HCT116 (cell line): ENCODE measurements around the gene ACR.
"Not testable (repeated sequence)": the region's sequence is repeated elsewhere in the genome, so short reads cannot be mapped to it uniquely, and the experiment has no call there.

Experiments
- EZH2phosphoT487 ChIP-seq: fragments of 200-600 bp; IDR thresholded peaks from 2 replicates; pipeline ENCODE4 v1.6.1; 2018; ENCODE audit warnings: antibody characterized with exemption, borderline replicate concordance
- FOSL1 ChIP-seq: IDR thresholded peaks from 2 replicates; pipeline ENCODE4 v1.6.1; 2012; ENCODE audit warnings: low read depth
- JUND ChIP-seq: IDR thresholded peaks from 2 replicates; pipeline ENCODE4 v1.6.1; 2012
- POLR2A ChIP-seq: IDR thresholded peaks from 2 replicates; pipeline ENCODE4 v1.7.0; 2011; ENCODE audit warnings: borderline replicate concordance; ENCODE audit not compliant: insufficient read depth, insufficient read length; ENCODE audit errors: extremely low read depth
- RAD21 ChIP-seq: IDR thresholded peaks from 2 replicates; pipeline ENCODE4 v1.6.1; 2012; ENCODE audit warnings: low read depth, mild to moderate bottlenecking
- TCF7L2 ChIP-seq: IDR thresholded peaks from 2 replicates; pipeline ENCODE4 v1.7.0; 2011; ENCODE audit warnings: borderline replicate concordance, inconsistent platforms; ENCODE audit not compliant: insufficient read depth, insufficient read length; ENCODE audit errors: extremely low read depth
- ZNF274 ChIP-seq: fragments of 200-500 bp; sonication (Bioruptor generic); IDR thresholded peaks from 2 replicates; pipeline ENCODE4 v1.6.1; 2014; ENCODE audit warnings: mild to moderate bottlenecking, low read depth, low read length, inconsistent platforms
- TF ChIP-seq, protein P1 (sequence below): IDR thresholded peaks from 2 replicates; pipeline ENCODE4 v1.6.1; 2012
- TF ChIP-seq, protein P2 (sequence below), 3 experiments: fragments of 200-600 bp in 1 of 3; sonication (generic) in 1 of 3; IDR thresholded peaks in 2 of 3; conservative IDR thresholded peaks in 1 of 3; 2 replicates each; pipeline ENCODE4 v1.5.1; 2012 to 2017; ENCODE audit warnings: low read depth in 2 of 3, low read length in 2 of 3, antibody characterized with exemption in 1 of 3, borderline replicate concordance in 1 of 3, control low read depth in 1 of 3, mild to moderate bottlenecking in 1 of 3, mixed read lengths in 1 of 3, mixed run types in 1 of 3, moderate library complexity in 1 of 3; ENCODE audit not compliant: insufficient read depth in 1 of 3
- TF ChIP-seq, protein P3 (sequence below): IDR thresholded peaks from 2 replicates; pipeline ENCODE4 v1.6.1; 2012; ENCODE audit warnings: low read depth
- TF ChIP-seq, protein P4 (sequence below): IDR thresholded peaks from 2 replicates; pipeline ENCODE4 v1.6.1; 2012

DNA sequence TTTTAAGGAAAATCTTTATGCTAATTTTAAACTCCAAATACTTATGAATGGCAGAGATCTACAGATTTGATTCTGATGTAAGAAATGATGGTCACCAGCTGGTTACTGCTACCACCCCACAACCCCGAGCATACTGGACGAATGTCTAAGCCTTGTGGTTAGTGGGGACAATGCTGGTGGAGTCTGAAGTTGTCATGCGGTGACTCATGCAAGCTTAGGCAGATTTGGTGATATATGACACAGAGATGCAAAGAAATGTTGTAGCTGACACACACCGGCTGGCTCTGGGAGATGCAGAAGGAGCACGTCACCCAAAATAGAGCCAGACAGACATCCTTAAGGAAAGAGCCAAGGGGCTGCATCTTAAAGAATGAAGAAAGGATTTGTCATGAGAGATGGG lies 48.9 kb downstream of the ACR start:
- TF ChIP-seq JUND, ZNF274, RAD21, EZH2phosphoT487, TCF7L2, POLR2A, FOSL1: not testable (repeated sequence)
- TF ChIP-seq, protein P1, sequence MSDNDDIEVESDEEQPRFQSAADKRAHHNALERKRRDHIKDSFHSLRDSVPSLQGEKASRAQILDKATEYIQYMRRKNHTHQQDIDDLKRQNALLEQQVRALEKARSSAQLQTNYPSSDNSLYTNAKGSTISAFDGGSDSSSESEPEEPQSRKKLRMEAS: not testable (repeated sequence)
- TF ChIP-seq, protein P2, sequence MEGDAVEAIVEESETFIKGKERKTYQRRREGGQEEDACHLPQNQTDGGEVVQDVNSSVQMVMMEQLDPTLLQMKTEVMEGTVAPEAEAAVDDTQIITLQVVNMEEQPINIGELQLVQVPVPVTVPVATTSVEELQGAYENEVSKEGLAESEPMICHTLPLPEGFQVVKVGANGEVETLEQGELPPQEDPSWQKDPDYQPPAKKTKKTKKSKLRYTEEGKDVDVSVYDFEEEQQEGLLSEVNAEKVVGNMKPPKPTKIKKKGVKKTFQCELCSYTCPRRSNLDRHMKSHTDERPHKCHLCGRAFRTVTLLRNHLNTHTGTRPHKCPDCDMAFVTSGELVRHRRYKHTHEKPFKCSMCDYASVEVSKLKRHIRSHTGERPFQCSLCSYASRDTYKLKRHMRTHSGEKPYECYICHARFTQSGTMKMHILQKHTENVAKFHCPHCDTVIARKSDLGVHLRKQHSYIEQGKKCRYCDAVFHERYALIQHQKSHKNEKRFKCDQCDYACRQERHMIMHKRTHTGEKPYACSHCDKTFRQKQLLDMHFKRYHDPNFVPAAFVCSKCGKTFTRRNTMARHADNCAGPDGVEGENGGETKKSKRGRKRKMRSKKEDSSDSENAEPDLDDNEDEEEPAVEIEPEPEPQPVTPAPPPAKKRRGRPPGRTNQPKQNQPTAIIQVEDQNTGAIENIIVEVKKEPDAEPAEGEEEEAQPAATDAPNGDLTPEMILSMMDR (IDR thresholded peaks at IDR 0.05 in 2 of 3, conservative IDR thresholded peaks at IDR 0.05 in 1 of 3; ENCODE audit: borderline replicate concordance in 1 of 3, insufficient read depth in 1 of 3, low read depth in 2 of 3, low read length in 2 of 3): not testable (repeated sequence)
- TF ChIP-seq, protein P3, sequence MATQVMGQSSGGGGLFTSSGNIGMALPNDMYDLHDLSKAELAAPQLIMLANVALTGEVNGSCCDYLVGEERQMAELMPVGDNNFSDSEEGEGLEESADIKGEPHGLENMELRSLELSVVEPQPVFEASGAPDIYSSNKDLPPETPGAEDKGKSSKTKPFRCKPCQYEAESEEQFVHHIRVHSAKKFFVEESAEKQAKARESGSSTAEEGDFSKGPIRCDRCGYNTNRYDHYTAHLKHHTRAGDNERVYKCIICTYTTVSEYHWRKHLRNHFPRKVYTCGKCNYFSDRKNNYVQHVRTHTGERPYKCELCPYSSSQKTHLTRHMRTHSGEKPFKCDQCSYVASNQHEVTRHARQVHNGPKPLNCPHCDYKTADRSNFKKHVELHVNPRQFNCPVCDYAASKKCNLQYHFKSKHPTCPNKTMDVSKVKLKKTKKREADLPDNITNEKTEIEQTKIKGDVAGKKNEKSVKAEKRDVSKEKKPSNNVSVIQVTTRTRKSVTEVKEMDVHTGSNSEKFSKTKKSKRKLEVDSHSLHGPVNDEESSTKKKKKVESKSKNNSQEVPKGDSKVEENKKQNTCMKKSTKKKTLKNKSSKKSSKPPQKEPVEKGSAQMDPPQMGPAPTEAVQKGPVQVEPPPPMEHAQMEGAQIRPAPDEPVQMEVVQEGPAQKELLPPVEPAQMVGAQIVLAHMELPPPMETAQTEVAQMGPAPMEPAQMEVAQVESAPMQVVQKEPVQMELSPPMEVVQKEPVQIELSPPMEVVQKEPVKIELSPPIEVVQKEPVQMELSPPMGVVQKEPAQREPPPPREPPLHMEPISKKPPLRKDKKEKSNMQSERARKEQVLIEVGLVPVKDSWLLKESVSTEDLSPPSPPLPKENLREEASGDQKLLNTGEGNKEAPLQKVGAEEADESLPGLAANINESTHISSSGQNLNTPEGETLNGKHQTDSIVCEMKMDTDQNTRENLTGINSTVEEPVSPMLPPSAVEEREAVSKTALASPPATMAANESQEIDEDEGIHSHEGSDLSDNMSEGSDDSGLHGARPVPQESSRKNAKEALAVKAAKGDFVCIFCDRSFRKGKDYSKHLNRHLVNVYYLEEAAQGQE: not testable (repeated sequence)
- TF ChIP-seq, protein P4, sequence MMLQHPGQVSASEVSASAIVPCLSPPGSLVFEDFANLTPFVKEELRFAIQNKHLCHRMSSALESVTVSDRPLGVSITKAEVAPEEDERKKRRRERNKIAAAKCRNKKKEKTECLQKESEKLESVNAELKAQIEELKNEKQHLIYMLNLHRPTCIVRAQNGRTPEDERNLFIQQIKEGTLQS: not testable (repeated sequence)
